Inflammatory macrophage (primary cell): ENCODE data around the gene NAA15.
"Not testable (repeated sequence)": the region's sequence is repeated elsewhere in the genome, so short reads cannot be mapped to it uniquely, and the experiment has no call there.

Experiments
- DNase-seq, 2 donors: peaks; one replicate each; pipeline ENCODE4 v3.0.0-alpha.2; 2020 to 2022

The NAA15 gene

DNA sequence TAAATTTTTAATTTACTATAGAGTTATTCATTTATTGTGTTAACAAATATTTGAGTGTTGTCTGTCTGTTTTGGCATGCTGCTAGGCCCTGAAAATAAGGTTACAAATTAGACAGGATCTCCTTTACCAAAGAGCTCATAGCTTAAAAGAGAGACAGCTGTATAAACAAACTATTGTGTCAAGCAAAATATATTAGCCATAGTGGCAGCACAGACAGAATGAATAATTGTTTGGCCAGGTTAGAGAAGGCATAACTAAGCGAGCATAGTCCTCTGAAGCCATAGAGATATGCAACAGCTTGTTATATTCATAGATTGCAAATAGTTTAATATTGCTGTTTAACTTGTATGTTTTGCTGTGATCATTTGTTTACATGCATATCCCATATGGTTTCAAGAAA lies 67.7 kb downstream of the NAA15 start:
- no peak for DNase-seq

DNA sequence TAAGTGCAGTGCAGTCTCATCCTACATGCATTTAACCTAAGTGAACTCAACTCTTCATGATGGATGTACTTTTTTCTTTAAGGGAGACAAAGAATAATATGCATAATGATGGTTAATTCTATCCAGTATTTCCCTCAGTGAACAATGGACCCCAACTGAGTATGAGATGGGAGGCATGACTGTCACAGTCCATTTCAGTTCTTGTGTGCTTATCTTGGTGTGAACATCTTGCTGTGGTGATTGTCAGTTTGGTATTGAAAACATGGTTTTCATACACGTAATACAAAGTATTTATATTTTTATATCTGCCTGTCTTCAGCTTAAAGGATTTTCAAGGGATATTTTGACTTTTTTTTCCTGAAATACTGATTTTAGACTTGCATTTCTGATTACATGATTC lies 72.9 kb downstream of the NAA15 start:
- DNase-seq: no peak

DNA sequence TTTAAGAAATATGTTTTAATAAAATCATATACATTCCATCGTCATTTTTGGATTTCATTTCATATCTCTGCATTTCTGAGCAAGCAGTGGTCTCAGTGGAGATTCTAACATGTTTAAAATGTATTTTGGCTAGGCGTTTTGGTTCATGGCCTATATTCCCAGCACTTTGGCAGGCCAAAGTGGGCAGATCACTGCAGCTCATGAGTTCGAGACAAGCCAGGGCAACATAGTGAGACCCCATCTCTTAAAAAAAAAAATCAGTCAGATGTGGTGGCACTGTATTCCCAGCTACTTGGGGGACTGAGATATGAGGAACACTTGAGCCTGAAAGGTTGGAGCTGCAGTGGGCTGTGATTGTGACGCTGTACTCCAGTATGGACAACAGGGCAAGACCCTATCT lies 85.1 kb downstream of the NAA15 start:
- DNase-seq: no peak

DNA sequence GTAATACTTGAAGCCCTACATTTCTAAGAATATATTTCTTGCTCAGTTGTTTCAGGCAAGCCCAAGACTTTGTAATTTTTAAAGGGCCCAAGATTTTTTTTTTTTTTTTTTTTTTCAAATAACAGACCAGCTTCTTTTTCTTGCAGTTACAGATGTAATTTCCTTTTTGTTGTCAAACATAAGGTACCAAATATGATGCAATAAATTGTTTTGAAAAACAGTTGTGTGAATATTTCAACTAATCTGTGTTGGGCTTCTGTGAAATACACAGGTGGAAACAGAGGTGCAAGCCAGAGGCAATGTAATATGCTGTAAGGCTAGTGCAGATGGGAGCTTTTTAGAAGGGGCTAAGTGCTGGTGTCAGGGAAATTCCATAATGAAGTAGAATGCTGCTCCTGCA lies 87.8 kb downstream of the NAA15 start:
- no peak for DNase-seq

DNA sequence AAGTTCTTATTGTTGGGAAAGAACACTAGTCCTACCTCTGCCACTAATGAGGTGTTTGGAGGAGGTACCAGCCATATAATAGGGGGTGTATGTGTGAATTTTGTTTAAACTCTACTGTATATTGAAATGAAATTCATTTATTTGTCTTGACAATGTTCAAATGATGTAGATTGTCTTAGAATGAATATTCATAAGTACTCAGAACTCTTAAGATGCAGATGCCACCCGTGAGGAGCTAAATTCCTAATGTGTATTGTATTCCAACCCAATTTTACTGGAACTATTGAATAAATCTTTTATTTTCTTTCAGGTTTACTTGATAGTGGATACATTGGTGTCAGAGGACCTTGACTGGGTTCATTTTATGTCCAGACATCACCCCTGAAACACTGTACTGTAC lies 88.7 kb downstream of the NAA15 start:
- DNase-seq: no peak

DNA sequence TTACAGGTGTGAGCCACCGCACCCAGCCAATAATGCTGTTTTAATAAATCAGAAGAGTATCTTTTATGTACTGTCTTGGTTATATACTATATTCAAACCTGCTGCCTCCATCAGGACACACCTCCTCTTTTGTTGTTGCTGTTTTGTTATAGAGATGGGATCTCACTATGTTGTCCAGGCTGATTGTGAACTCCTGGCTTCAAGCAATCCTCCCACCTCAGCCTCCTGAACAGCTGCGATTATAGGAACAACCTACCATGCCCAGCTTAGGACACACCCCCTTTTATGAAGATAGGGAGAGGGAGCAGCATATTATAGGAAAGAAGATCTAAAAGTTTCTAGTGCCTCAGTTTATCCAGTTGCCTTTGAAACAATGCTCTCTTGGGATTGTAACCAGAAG lies 90.4 kb downstream of the NAA15 start:
- no peak for DNase-seq

DNA sequence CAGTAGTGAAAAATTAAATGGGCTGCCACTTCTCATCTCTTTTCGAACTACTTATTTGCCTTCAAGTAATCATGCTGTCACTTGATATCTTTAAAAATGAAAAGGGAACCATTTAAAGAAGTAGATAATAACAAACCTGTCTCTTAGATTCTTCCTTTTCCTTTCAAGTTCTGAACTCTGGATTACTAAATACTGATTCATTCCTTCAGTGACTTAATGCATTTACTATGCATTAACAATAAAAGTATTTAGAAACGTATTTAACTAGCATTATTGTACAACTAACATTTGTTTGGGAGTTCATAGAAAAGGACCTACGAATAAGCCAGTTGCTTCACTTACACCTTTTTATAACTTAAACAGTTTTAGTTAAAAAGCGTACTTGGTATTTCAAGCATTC lies 91.5 kb downstream of the NAA15 start:
- DNase-seq: no peak

DNA sequence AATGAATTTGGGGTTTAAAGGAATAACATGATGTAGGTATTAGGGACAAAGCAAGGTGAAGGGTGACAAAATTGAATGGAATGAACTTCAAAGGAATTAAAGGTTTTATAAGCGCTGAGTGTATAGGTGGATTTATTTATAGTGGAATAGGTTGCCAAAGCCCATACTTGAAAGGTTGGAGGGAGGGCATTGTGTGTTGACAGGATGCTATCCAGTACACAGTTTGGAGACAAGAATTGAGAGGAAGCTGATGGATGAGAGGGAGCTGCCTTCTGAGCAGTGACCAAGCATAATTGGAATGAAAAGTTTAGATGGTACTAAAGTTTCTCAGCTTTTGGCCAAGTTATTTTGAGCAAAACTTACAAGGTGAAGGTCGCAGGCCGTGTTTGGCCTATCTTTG lies 100.1 kb downstream of the NAA15 start:
- DNase-seq: no peak

DNA sequence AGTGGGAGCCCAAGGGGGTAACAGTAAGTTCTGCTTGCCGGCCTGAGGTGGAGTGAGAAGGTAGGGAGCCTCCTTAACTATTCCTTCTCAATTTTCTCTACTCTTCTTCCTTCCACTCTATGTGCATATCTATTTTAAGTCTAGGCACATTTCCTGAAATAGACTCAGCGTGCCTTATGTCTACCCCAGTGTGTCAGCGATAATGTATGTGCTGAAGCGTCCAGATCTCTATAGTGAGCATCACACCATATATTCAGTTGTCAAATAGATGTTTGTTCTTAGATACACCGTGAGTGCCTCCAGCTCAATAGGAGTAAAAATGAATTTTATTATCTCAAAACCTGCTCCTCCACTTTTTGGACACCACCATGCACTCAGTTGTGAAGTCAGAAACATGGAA lies 101.1 kb downstream of the NAA15 start:
- DNase-seq: no peak

DNA sequence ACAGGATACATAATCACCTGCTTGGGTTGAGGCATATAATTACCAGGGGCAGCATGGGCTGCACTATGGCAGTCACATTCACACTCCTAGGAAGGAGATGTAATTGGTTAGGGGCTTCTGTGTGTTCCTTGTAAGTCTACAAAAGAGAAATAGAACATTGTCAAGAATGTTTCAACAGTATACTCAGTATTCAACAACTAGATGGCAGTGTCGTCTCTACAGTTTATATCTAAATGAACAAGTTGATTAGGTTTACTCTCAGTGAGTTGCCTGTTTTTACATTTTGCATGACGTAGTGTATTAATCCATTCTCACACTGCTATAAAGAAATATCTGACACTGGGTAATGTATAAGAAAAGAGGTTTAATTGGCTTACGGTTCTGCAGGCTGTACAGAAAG lies 102.2 kb downstream of the NAA15 start:
- DNase-seq: no peak

DNA sequence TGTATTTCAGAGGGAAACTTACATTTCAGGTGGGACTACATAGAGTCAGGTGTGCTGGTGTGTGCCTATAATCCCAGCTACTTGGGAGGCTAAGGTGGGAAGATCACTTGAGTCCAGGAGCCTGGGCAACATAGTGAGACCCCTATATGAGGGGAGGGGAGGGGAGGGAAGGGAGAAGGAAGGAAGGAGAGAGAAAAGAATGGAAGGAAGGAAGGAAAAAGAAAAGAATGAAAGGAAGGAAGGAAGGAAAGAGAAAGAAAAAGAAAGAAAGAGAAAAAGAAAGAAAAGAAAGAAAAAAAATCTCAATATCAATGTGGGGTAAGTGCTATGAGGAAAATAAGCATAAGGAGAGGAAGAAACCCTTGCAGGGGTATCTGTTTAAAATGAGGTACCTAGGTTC lies 109.0 kb downstream of the NAA15 start:
- no peak for DNase-seq

DNA sequence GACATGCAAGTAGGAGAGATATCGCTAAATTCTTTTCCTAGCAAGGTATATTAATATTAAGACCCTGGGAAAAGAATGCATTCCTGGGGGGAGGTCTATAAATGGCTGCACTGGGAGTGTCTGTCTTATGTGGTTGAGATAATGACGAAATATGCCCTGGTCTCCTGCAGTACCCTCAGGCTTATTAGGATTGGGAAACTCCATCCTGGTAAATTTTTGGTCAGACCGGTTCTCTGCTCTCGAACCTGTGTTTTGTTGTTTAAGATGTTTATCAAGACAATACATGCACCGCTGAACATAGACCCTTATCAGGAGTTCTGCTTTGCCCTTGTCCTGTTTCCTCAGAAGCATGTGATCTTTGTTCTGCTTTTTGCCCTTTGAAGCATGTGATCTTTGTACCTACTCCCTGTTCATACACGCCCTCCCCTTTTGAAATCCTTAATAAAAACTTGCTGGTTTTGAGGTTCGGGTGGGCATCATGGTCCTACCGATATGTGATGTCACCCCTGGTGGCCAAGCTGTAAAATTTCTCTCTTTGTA lies 113.4 kb downstream of the NAA15 start:
- peak; percentile 2 to 24 for DNase-seq

DNA sequence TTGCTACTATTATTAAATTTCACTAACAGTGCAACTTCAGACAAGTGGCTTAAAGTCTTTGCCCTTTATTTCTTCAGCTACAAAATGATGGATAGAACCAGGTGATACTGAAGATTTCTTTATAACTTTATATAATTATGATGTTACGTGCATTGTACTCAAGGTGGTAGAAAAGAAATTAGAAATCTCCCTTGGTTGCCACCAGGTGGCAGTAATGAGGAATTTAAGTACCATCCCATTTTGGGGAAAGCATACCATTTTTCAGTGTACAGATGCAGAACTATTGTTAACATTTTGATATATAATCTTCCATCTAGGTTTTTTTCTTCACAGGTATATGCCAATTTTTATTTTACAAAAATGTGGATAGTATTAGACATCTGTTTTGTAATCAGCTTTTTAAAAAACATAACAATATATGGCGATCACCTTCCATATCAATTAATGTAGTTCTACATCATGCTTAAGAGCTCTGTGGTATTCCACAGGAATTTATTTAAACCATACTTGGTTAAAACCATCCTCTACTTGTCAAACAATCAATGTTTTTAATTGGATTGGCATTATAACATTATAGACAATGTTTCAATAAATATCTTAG lies 114.9 kb downstream of the NAA15 start:
- DNase-seq: peak; percentile 28 to 35

DNA sequence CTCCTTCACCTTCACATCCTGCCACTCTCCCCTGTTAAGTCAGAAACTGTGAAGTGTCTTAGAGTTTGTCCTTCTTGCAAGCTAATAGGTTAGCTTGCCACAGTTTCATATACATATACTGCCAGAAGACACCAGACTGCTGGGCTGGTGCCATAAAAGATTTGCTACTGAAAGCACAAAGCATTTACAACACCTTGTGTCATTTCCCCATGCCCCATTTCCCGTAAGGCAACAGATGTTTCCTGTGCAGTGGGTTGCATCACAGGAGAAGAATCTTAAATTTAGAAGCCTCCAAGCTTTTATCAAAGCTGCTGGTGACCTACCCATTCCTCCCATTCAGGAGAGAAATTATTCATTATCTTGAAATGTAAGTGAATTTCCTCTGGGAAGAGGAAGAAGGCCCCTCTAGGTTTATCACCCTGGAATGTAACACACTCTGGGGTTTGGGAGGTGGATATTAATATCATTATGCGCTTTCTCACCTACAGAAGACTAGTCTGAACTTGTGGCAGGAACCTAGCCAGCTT lies 118.1 kb downstream of the NAA15 start:
- DNase-seq: peak; percentile 50 to 75

DNA sequence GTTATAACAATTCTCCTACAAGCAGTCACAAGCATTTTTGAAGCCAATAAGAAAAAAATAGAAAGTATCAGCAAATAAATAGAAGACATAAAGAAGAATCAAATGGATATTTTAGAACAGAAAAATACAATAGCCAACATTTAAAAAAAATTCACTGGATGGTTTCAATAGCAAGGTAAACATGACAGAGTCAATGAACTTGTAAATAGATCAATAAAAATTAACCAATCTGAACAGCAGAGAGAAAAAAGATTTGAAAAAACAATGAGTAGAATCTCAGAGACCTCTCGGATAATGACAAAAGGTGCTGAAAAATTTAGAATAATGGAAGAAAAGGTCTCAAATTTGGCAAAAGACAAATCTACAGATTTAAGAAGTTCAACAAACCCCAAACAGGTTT lies 119.3 kb downstream of the NAA15 start:
- no peak for DNase-seq

DNA sequence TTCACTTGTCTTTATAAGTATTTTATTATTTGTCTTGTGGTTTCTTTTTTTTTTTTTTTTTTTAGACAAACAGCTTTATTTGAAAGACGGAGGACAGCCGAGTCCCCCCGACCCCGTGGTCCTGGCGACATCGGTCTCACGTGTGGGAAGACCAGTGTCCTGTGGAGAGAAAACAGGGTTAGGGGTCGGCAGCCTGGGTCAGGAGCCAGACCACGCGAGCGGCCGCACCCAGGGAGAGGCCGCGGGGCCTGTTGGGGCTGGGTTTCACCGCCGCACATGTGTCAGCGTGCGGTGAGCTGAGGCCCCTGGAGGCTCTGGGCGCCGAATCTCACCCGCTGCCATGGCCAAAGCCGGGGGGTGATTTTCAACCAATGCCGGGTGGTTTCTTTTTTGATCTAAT lies 134.8 kb downstream of the NAA15 start:
- DNase-seq: no peak

DNA sequence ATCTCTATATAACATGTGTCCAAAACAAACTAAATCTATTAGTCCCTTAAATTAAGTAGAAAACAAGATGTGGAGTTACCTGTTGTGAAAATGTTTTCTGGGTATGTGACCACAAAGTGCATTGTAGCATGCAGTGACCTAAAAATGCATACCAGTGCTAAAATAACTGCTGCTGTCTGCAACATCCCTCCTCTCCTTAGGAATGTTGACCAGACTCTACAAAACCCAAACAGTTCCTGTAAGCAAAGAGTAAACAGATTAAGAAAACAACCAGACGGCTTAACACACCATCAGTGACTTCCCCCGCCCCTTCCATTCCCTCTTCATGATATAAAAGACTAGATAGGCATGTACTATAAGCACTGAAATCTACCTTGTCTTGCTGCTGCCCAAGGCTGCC lies 136.8 kb downstream of the NAA15 start:
- DNase-seq: no peak

DNA sequence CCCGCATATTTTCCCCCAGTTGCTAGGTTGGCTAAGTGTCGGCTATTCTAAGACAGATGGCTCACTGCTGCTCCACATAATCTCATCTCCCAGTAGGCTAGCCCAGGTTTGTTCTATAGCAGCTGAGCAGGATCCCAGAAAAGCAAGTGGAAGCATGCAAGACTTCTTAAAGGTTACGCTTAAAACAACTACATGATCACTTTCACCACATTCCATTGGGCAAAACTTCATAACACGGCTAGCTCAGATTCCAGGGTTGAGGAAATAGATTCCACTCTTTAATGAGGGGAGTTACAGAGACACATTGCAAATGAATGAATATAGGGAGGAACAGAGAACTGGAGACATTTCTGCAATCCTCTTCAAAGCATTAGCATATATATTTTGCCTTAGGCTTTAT lies 139.7 kb downstream of the NAA15 start:
- DNase-seq: no peak

DNA sequence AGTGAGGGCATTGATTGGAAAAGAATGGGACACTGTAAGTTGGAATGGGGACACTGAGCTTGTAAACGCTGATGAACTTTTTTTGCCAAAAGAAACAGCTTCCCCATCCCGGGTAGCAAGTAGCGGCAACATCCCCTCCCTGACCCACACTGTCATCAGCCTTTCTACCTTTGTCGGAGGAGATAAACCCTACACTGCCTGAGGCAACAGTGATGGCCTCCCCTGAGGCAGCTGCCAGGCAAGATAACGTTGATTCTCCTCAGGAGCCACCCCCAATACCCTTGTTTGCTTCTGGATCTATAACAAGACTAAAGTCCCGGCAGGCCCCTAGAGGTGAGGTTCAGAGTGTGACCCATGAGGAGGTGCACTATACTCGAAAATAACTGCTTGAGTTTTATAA lies 142.4 kb downstream of the NAA15 start:
- no peak for DNase-seq

DNA sequence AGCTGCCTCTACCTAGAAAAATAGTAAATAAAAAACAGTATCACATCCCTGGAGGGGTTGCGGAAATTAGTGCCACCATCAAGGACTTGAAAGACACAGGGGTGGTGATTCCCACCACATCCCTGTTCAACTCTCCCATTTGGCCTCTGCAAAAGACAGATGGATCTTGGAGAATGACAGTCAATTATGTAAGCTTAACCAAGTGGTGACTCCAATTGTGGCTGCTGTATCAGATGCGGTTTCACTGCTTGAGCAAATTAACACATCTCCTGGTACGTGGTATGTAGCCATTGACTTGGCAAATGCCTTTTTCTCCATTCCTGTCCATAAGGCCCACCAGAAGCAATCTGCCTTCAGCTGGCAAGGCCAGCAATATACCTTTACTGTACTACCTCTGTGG lies 143.6 kb downstream of the NAA15 start:
- DNase-seq: not testable (repeated sequence)

DNA sequence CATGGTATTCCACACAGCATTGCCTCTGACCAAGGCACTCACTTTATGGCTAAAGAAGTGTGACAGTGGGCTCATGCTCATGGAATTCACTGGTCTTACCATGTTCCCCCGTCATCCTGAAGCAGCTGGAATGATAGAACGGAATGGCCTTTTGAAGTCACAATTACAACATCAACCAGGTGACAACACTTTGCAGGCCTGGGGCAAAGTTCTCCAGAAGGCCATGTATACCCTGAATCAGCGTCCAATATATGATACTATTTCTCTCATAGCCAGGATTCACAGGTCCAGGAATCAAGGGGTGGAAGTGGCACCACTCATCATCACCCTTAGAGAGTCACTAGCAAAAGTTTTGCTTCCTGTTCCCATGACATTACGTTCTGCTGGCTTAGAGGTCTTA lies 145.8 kb downstream of the NAA15 start:
- DNase-seq: not testable (repeated sequence)

DNA sequence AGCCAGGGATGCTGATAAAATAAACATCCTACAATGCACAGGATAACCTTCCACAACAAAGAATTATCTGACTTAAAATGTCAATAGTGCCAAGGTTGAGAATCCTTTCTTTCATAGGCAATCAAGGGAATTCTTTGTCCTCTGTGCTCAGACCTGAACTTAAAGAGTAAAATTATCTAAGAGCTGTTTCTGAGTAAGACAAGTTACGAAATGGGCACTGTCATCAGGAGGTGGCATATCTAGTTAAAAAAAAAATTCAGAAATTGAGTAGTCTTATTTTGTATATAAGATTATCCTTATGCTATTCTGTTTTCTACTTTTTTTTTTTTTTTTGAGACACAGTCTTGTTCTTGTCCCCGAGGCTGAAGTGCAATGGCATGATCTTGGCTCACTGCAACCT lies 149.3 kb downstream of the NAA15 start:
- DNase-seq: no peak

DNA sequence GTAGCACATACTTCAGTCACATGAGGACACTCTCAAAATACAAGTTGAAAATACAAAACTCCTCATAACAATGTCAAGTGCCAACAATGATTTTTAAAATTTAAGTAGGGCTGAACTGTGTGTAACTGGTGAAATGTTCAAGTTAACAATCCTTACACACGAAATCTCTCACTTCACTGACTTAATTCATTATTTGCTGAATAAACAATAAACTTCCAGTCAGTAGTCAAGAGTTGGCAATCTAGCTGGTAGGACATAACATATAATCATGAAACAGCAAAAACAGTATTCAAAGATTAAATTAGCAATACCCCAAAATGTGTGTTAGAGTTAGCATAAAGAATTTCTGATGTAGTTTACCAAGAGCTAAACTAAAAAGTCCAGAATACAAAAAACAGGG lies 150.7 kb downstream of the NAA15 start:
- no peak for DNase-seq

DNA sequence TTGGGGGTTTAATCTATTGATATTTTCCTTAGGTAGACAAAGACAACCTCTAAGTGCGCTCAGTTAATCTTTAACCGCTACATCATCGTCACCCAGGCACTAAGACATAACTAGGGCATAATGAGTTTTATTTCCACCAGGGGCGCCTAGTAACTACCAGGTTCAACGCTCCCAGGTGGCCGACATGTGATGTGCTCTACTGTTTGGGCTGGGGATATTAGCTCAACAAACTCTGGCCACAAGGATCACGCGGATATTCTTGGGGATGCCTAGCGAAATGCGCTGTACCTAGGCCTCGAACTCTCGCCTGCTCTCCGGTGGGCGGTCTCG lies 151.7 kb downstream of the NAA15 start:
- no peak for DNase-seq
